CD4-positive, CD25-positive, alpha-beta regulatory T cell (primary cell): ENCODE measurements around the gene ZDHHC13. TPM values are rescaled to one million over a fixed set of nuclear protein-coding genes. Genes with fewer than 3 reads are reported as not detected.
A peak's percentile ranks its signal among the peaks of the same experiment; 100 is the strongest.

ENCODE experiments used
- ATAC-seq, 2 donors: fragments of 150-1000 bp; cut with Tn5 transposase; one replicate each; pipeline ENCODE4 v1.10.0; 2021; ENCODE audit warnings: low read depth in 2 of 2, moderate number of reproducible peaks in 2 of 2, moderate library complexity in 1 of 2
- DNase-seq, 3 donors: peaks; one replicate each; pipeline versions ENCODE4 v3.0.0 to v3.0.0-alpha.2; 2012 to 2022; ENCODE audit warnings: mixed read lengths in 1 of 3
- H3K27ac ChIP-seq: one replicate; pipeline ENCODE4 v1.7.0; 2013; ENCODE audit warnings: mild to moderate bottlenecking, low read length; ENCODE audit not compliant: insufficient read depth, poor library complexity, severe bottlenecking
- H3K27me3 ChIP-seq: one replicate; pipeline ENCODE4 v1.7.0; 2013; ENCODE audit warnings: low read length; ENCODE audit not compliant: control insufficient read depth, insufficient read depth
- H3K36me3 ChIP-seq: one replicate; pipeline ENCODE4 v1.7.0; 2013; ENCODE audit warnings: mild to moderate bottlenecking, low read length, moderate library complexity; ENCODE audit not compliant: control insufficient read depth, insufficient read depth
- H3K4me1 ChIP-seq: 2 replicates; pipeline ENCODE4 v1.7.0; 2013; ENCODE audit warnings: mild to moderate bottlenecking, low read length; ENCODE audit not compliant: insufficient read depth, control insufficient read depth, poor library complexity, severe bottlenecking
- H3K4me3 ChIP-seq: one replicate; pipeline ENCODE4 v1.7.0; 2013; ENCODE audit warnings: low read depth, mild to moderate bottlenecking, low read length, moderate library complexity
- H3K9me3 ChIP-seq, 2 experiments: 1 replicate in 1 of 2; 2 replicates in 1 of 2; pipeline ENCODE4 v1.7.0; 2013; ENCODE audit warnings: low read length in 2 of 2, mild to moderate bottlenecking in 1 of 2, moderate library complexity in 1 of 2; ENCODE audit not compliant: control insufficient read depth in 2 of 2
- H3K27ac Mint-ChIP-seq, 3 donors: one replicate each; pipeline ENCODE4 v1.8.0; 2020 to 2022; ENCODE audit warnings: mild to moderate bottlenecking in 3 of 3, mixed read lengths in 3 of 3, moderate library complexity in 2 of 3
- H3K27me3 Mint-ChIP-seq: one replicate; pipeline ENCODE4 v1.8.0; 2022; ENCODE audit warnings: mild to moderate bottlenecking, mixed read lengths
- H3K36me3 Mint-ChIP-seq: one replicate; pipeline ENCODE4 v1.8.0; 2020; ENCODE audit warnings: mixed read lengths
- H3K4me1 Mint-ChIP-seq, 4 donors: one replicate each; pipeline ENCODE4 v1.8.0; 2020 to 2022; ENCODE audit warnings: mixed read lengths in 4 of 4, mild to moderate bottlenecking in 1 of 4
- H3K4me3 Mint-ChIP-seq, 4 donors: one replicate each; pipeline ENCODE4 v1.8.0; 2020 to 2022; ENCODE audit warnings: mild to moderate bottlenecking in 4 of 4, mixed read lengths in 4 of 4, moderate library complexity in 3 of 4
- H3K9me3 Mint-ChIP-seq, 7 donors: one replicate each; pipeline ENCODE4 v1.8.0; 2020 to 2022; ENCODE audit warnings: mixed read lengths in 7 of 7, mild to moderate bottlenecking in 3 of 7, moderate library complexity in 2 of 7
- polyA plus RNA-seq, 4 donors: library from polyadenylated mRNA; unstranded; fragments of 300-500 nt; fragmentation: Illumina TruSeq; gene quantifications; one replicate each; pipeline ENCODE4 v1.2.3, GENCODE V29; 2021
- total RNA-seq: library from RNA; stranded (reverse); gene quantifications from one replicate; pipeline ENCODE4 v1.2.3, GENCODE V29; 2022

The ZDHHC13 gene
- total and polyA plus RNA-seq, 5 donors from 2014 or later = 9.6 to 21.0 (median 16.2) TPM

DNA sequence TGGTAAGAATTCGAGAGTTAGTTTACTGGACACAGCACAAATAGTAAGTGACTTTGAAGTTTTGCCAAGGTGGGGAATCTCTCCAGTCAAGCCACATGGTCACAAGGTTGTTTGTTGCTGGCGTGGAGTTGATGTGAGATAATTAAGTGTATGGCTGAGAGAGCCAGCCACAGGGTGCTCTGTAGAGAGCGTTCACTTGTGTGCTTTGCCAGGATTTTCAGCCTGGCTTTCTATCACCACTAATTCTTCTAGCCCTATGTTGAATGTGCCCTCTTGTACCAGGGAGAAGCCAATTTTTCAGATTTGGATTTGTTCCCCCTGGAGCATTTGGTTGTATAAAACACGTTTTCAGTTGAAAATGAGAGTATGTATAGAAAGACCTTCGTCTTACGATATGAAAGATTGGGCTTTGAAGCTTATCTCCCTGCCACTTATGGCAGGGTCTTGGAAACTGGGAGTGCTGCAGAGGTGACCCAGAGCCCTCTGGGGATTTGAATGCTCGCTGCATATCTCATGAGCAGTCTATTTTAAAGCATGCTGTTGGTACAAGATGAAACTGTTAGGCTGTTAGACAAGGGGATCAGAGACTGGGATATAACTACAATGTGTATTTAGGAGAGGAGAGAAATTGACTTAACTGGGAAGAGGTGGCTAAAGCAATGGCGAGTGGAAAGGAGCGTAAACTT, 56.2 kb downstream of the ZDHHC13 start:
- Mint-ChIP-seq H3K9me3 (no peaks in the 10 kb centered on the region), H3K27me3 (no peaks in the 10 kb centered on the region), H3K36me3 (peaks cover 67% of the 10 kb centered on the region), H3K4me1 (peaks cover 0 to 13% (median 7%) of the 10 kb centered on the region in 4 donors), H3K4me3 (no peak overlapping the region), H3K27ac (no peak overlapping the region)
- Histone ChIP-seq H3K27me3 (no peaks in the 10 kb centered on the region), H3K9me3 (no peaks in the 10 kb centered on the region), H3K36me3 (peaks cover 67% of the 10 kb centered on the region), H3K27ac (no peak overlapping the region), H3K4me3 (no peak overlapping the region), H3K4me1 (no peaks in the 10 kb centered on the region)
- DNase-seq (no peak), ATAC-seq (no peak)

DNA sequence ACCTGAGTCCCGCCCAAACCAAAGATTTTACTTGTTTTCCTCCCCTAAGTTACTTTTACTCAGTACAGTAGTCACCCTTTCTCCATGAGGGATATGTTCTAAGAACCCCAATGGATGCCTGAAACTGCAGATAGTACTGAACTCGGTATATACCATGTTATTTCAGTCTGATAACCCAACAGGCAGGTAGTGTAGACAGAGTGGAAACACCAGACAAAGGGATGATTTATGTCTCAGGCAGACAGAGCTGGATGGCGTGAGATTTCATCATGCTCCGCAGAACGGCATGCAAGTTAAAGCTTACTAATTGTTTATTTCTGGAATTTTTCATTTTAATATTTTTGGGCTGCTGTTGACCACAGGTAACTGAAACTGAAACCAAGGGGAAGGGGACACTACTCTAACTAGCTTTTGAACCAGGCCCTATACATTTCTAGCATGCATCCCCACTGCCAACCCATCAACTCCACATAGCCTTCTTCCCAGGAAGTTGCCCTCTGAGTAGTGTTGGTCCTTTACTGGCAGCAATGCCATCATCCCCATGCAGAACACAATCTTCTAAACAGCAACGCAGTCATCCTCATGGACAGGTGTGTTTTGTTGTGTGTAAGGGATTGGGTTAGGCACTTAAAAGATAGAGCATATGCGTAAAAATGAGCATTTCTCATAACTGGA, 57.1 kb downstream of the ZDHHC13 start:
- H3K4me1 Mint-ChIP-seq = peaks cover 0 to 15% (median 7%) of the 10 kb centered on the region in 4 donors
- ATAC-seq = no peak
- H3K27ac Mint-ChIP-seq = peak overlapping the region in 1 of 3 donors; percentile 33

DNA sequence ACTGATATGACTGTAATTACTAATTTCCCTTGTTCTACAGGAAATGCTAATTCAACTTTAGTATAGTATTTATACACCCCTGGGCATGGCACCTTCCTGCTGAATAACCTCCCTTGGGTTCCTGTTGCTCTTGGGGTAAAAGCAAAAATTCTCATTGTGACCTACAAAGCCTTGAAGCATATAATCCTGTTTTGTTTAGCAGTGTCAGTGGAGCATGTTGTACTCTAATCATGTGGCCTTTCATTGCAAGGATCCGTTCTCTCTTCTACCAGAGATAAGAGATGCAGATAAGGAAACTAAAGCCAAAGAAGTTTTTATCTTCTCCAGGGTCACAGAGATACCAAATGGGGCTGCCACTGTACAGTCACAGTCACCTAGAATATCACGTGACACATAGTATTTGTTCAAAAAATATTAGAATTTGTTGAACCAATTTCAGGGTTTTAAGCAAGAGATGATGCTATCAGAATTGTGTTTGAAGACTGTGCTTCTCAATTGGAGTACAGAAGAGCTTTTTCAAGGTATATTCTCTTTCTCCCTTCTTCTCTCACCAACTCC, 59.7 kb downstream of the ZDHHC13 start:
- H3K9me3 ChIP-seq = no peaks in the 10 kb centered on the region
- no peaks in the 10 kb centered on the region for H3K4me1 ChIP-seq
- H3K9me3 Mint-ChIP-seq = peaks cover 0 to 4% (median 0%) of the 10 kb centered on the region in 7 donors
- DNase-seq (peak in 1 of 3 donors; percentile 9), ATAC-seq (no peak)
- peaks cover 0 to 15% (median 7%) of the 10 kb centered on the region in 4 donors for H3K4me1 Mint-ChIP-seq
- no peak overlapping the region for H3K4me3 ChIP-seq
- peaks cover 37% of the 10 kb centered on the region for H3K36me3 ChIP-seq
- H3K27me3 ChIP-seq = no peaks in the 10 kb centered on the region
- H3K27ac Mint-ChIP-seq = no peak overlapping the region
- H3K36me3 Mint-ChIP-seq = peaks cover 52% of the 10 kb centered on the region
- H3K27ac ChIP-seq = no peak overlapping the region
- H3K27me3 Mint-ChIP-seq = no peaks in the 10 kb centered on the region
- H3K4me3 Mint-ChIP-seq = no peak overlapping the region

More for the DNA sequence above, 57.1 kb downstream of the ZDHHC13 start:
- no peaks in the 10 kb centered on the region for H3K27me3 Mint-ChIP-seq
- peaks cover 0 to 4% (median 0%) of the 10 kb centered on the region in 7 donors for H3K9me3 Mint-ChIP-seq
- DNase-seq = no peak
- Histone ChIP-seq H3K4me3 (no peak overlapping the region), H3K9me3 (no peaks in the 10 kb centered on the region), H3K27ac (no peak overlapping the region), H3K27me3 (no peaks in the 10 kb centered on the region), H3K36me3 (peaks cover 57% of the 10 kb centered on the region), H3K4me1 (no peaks in the 10 kb centered on the region)
- no peak overlapping the region for H3K4me3 Mint-ChIP-seq
- H3K36me3 Mint-ChIP-seq = peaks cover 62% of the 10 kb centered on the region

DNA sequence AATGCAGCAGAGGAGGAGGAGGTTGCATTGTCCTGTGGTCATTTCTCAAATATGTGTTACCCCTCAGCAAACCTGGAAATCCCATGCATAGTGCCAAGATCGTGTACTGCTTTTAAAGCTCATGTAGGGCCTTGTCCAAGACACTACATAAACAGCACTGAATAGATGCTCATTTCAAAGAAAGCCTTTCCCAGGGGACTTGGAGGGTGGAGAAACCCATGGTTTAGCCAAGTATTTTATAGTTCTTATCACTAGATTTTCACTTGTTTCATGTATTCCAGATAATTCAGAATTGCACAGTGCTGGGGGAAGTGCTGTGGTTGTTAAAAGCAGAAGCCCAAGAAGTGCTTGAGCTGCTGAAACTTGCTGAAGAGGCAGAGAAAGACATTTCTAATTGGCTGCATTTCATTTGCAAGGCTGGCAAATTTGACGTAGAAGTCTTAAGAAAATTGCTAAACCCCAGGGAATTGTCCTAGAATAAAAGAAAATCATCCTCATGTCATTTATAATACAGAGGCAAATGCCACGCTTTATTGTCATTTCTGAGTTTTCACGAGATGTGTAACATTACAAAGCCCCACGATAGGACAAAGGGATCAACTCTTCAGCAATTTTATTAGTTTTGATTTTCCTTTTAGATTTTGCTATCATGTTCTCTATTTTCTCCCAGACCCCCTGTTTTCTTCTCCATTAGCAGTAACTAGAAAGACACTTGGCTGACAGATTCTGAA, 64.7 kb downstream of the ZDHHC13 start:
- H3K4me3 Mint-ChIP-seq = no peak overlapping the region
- Histone ChIP-seq H3K4me3 (no peak overlapping the region), H3K27ac (no peak overlapping the region), H3K9me3 (no peaks in the 10 kb centered on the region), H3K36me3 (peaks cover 4% of the 10 kb centered on the region), H3K4me1 (no peaks in the 10 kb centered on the region), H3K27me3 (no peaks in the 10 kb centered on the region)
- H3K36me3 Mint-ChIP-seq = peaks cover 23% of the 10 kb centered on the region
- H3K27me3 Mint-ChIP-seq = no peaks in the 10 kb centered on the region
- DNase-seq (no peak), ATAC-seq (no peak)
- peaks cover 0 to 4% (median 0%) of the 10 kb centered on the region in 7 donors for H3K9me3 Mint-ChIP-seq
- H3K4me1 Mint-ChIP-seq = peaks cover 0 to 8% (median under 1%) of the 10 kb centered on the region in 4 donors
- peak overlapping the region in 1 of 3 donors; percentile 4 for H3K27ac Mint-ChIP-seq

DNA sequence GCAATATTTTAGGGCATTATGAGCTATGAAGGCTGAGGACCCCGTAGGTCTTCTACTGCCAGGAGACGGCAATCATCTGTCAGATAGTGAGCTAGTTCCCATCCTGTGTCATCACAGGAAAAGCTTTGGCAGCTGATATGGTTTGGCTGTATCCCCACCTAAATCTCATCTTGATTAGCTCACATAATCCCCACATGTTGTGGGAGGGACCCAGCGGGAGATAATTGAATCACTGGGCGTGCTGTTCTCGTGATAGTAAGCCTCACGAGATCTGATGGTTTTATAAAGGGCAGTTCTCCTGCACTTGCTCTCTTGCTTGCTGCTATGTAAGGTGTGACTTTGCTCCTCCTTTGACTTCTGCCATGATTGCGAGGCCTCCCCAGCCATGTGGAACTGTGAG, 66.7 kb downstream of the ZDHHC13 start:
- Histone ChIP-seq H3K4me3 (no peak overlapping the region), H3K27me3 (no peaks in the 10 kb centered on the region), H3K27ac (no peak overlapping the region), H3K9me3 (no peaks in the 10 kb centered on the region), H3K4me1 (no peaks in the 10 kb centered on the region), H3K36me3 (no peaks in the 10 kb centered on the region)
- Mint-ChIP-seq H3K4me1 (no peaks in the 10 kb centered on the region), H3K4me3 (no peak overlapping the region), H3K9me3 (no peaks in the 10 kb centered on the region), H3K36me3 (peaks cover 10% of the 10 kb centered on the region), H3K27ac (no peak overlapping the region), H3K27me3 (no peaks in the 10 kb centered on the region)
- ATAC-seq = no peak
- DNase-seq = no peak

DNA sequence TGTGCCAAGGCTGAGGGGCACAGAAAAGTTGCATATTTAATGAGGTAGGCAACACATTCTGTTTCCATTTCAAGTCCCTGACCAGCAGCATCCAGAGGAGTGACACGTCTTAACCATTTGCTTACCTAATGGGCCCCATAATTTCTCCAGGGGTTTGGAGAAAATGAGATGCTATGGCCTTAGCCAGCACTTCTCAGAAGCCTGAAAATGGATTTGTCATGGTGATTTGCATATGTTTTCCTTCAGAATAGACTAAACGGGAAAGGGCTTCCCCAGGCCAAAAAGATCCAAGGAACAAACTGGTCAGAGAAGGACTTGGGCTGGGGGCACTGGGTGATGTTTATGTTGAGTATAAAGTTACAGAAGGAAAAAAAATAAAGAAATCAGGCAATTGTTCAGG, 68.1 kb downstream of the ZDHHC13 start:
- DNase-seq (no peak), ATAC-seq (no peak)
- Histone ChIP-seq H3K4me3 (no peak overlapping the region), H3K4me1 (no peaks in the 10 kb centered on the region), H3K9me3 (no peaks in the 10 kb centered on the region), H3K27ac (no peak overlapping the region), H3K36me3 (no peaks in the 10 kb centered on the region), H3K27me3 (no peaks in the 10 kb centered on the region)
- no peak overlapping the region for H3K4me3 Mint-ChIP-seq
- no peak overlapping the region for H3K27ac Mint-ChIP-seq
- peaks cover 9% of the 10 kb centered on the region for H3K36me3 Mint-ChIP-seq
- no peaks in the 10 kb centered on the region for H3K9me3 Mint-ChIP-seq
- H3K27me3 Mint-ChIP-seq = no peaks in the 10 kb centered on the region
- no peaks in the 10 kb centered on the region for H3K4me1 Mint-ChIP-seq

DNA sequence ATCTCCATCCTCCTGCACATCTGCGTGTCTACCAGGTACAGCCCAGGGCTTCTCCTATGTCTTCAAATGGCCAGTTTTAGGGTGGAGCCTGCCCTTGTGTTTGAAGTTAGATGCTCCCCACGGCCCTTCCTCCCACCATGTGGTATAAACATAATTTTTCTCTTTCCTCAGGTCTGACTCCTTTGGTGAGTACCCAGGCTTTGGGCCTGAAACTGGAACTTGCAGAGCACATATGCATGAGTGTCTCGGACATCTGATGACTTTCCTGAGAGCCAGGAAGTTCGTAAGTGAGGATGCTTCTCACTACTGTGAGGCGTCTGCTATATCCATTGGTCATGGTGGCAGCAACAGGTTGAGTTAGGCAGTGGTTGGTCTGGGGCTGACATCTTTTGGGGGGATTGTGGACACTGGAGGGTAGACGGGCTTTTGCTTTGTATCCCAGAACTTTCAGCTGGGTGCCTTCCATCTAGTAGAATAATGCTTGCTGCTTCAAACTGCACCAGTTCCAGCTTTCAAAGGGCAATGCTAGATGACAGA, 68.6 kb downstream of the ZDHHC13 start:
- no peaks in the 10 kb centered on the region for H3K4me1 Mint-ChIP-seq
- Histone ChIP-seq H3K4me3 (no peak overlapping the region), H3K4me1 (no peaks in the 10 kb centered on the region), H3K27ac (no peak overlapping the region), H3K9me3 (no peaks in the 10 kb centered on the region), H3K27me3 (no peaks in the 10 kb centered on the region), H3K36me3 (no peaks in the 10 kb centered on the region)
- H3K9me3 Mint-ChIP-seq = no peaks in the 10 kb centered on the region
- ATAC-seq (no peak), DNase-seq (no peak)
- H3K4me3 Mint-ChIP-seq = no peak overlapping the region
- peaks cover 6% of the 10 kb centered on the region for H3K36me3 Mint-ChIP-seq
- no peak overlapping the region for H3K27ac Mint-ChIP-seq
- no peaks in the 10 kb centered on the region for H3K27me3 Mint-ChIP-seq
